ENCODE measurements around the gene TANC1. TPM values are rescaled to one million over a fixed set of nuclear protein-coding genes. Genes with fewer than 3 reads are reported as not detected.
A peak's percentile ranks its signal among the peaks of the same experiment; 100 is the strongest.

TANC1 gene
- total RNA-seq (under 1 TPM; 0.35 to 0.50 TPM), polyA plus RNA-seq (under 1 TPM in 1 of 2 donors, not detected in 1; 0.79 TPM)

DNA sequence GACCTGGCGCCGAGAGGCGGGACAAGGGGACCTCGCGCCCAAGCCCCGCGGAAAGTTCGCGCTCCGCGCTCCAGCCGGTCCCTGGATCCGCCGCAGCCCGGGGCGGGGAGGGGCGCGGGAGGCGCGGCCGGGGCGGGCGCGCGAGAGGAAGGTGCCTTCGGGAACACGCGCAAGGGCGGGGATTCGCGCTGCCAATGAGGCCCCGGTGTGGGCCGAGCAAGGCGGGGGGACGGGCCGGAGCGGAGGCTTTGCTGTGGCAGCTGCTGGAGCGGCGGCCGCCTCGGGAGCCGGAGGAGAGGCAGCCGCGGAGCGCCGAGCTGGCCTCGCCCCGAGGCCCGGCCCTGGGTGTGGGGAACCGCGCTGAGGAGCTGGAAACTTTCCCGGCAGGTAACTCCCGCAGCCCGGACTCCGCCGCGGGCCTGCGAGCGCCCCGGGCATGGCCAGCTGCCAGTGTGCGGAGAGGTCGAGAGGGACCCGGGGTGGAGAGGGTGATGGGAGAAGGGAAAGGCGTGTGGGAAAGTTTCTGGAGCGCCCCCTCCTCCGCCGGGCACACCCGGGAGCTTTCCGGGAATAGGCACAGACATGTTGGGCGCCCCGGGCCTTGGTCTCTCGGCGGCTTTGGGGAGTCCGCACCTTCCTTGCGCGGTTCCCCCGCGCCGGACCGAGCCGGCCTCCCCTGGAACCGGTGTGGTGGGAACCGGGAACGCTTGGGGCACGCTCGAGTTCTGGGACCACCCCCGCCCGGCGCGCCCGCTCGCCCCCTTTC, at the start of gene TANC1:
Gene TANC1, plus strand, starts transcription at position 245 of the 766 bp plus-strand sequence. CDS start 97,271 bp downstream, outside the sequence.
- intact Hi-C loops (cut with micrococcal nuclease), result loop anchor here (10.0 kb wide), 1 partner anchor 126 kb away; no protein-coding TSS in a partner anchor
- POLR2A ChIA-PET (ENCODE audit: partially characterized antibody), result no interaction called here

DNA sequence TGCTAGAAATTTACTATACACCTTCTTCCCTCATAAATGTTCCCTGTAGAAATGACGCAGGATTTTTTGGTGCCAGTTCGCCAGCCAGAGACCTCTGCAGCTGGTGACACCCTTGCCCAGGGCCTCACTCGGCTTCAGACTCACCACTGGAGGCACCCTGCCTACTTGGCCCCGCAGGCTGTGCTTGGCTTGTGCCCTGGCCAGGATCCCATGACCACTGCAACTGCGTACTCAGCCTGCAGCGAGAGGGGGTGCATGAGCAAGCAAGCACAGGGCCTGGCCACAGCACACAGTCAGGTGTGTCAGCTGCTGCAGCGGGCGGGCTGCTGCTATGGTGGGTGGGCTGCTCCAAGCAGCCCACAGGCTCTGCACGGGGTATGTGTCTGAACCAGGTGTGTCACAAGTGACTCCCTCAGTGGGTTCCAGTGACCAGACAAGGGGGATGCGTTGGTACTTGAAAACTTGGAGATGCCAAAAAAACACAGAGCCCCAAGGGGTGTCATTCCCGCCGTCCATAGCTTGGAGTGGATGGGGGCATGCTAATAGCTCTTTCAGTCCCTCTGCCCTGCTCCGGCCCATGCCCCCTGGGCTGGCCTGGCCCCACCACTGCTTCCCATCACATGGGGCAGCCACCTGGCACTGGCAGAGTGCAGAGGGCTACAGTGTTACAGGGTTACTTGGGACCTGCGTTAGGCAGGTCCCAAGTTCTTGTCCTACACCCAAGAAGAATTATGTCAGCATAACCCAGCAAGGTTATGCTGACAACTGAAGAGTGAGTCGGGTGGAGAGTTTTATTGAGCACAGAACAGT, 46.6 kb upstream of the TANC1 start:
- H3K36me3 Mint-ChIP-seq, result no peaks in the 10 kb centered on the region
- Histone ChIP-seq H3K27me3 (ENCODE audit: insufficient read depth, low read length) (no peaks in the 10 kb centered on the region), H3K9me3 (ENCODE audit: control insufficient read depth in 1 of 2, low read length in 2 of 2) (no peaks in the 10 kb centered on the region), H3K4me1 (ENCODE audit: insufficient read depth, low read length) (no peaks in the 10 kb centered on the region), H3K36me3 (ENCODE audit: insufficient read depth, low read length) (no peaks in the 10 kb centered on the region), H3K4me3 (ENCODE audit: low read length in 2 of 2) (no peak overlapping the region), H3K27ac (ENCODE audit: low read depth, low read length) (no peak overlapping the region)
- no peak overlapping the region for H3K27ac Mint-ChIP-seq
- no peak overlapping the region for H3K4me3 Mint-ChIP-seq
- CTCF ChIA-PET (ENCODE audit: partially characterized antibody), result no interaction called here
- no peaks in the 10 kb centered on the region for H3K9me3 Mint-ChIP-seq
- no peaks in the 10 kb centered on the region for H3K4me1 Mint-ChIP-seq
- DNase-seq, result no peak
- intact Hi-C loops (cut with micrococcal nuclease), result no loop called here
- H3K27me3 Mint-ChIP-seq, result peaks cover 2 to 6% of the 10 kb centered on the region in 2 donors
- POLR2A ChIA-PET (ENCODE audit: partially characterized antibody), result no interaction called here

More for the DNA sequence above, at the start of gene TANC1:
- no peaks in the 10 kb centered on the region for H3K36me3 Mint-ChIP-seq
- Histone ChIP-seq H3K4me1 (ENCODE audit: insufficient read depth, low read length) (peaks cover 7% of the 10 kb centered on the region), H3K9me3 (ENCODE audit: control insufficient read depth in 1 of 2, low read length in 2 of 2) (no peaks in the 10 kb centered on the region), H3K36me3 (ENCODE audit: insufficient read depth, low read length) (no peaks in the 10 kb centered on the region), H3K4me3 (ENCODE audit: low read length in 2 of 2) (peak within 1 kb of the TSS; percentile 17 to 35), H3K27ac (ENCODE audit: low read depth, low read length) (no peak within 1 kb of the TSS), H3K27me3 (ENCODE audit: insufficient read depth, low read length) (peaks cover 13% of the 10 kb centered on the region)
- H3K27me3 Mint-ChIP-seq, result peaks cover 32 to 35% of the 10 kb centered on the region in 2 donors
- H3K4me3 Mint-ChIP-seq, result peak within 1 kb of the TSS; percentile 70 to 87 (median 80)
- peak; percentile 25 to 44 (median 41) for DNase-seq
- H3K9me3 Mint-ChIP-seq, result no peaks in the 10 kb centered on the region
- peak within 1 kb of the TSS in 1 of 7 donors; percentile 10 for H3K27ac Mint-ChIP-seq
- H3K4me1 Mint-ChIP-seq, result peaks cover 7 to 19% (median 15%) of the 10 kb centered on the region in 4 donors
- CTCF ChIA-PET (ENCODE audit: partially characterized antibody), result no interaction called here

DNA sequence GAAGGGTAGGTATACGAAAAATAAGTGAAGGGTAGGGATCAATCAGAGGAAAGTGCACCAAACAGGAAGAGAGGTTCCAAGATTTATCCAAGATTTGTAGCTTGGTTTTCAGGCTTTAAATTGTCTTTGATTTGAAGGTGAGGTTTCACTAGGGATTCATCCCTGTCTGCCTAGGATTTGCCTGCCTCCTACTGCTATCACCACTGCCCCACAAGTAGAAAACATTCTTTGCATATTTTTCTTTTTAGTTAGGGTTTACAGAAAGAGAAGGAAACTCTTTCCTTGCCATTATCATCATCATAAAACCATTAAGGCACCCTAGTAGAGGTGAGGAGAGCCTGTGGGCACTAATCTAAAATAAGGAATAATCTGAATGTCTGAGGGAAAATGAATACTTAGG, 45.8 kb upstream of the TANC1 start:
- H3K27ac Mint-ChIP-seq, result no peak overlapping the region
- no peaks in the 10 kb centered on the region for H3K36me3 Mint-ChIP-seq
- peaks cover 2 to 6% of the 10 kb centered on the region in 2 donors for H3K27me3 Mint-ChIP-seq
- H3K4me1 ChIP-seq (ENCODE audit: insufficient read depth, low read length), result no peaks in the 10 kb centered on the region
- H3K27ac ChIP-seq (ENCODE audit: low read depth, low read length), result no peak overlapping the region
- DNase-seq, result no peak
- ChIA-PET CTCF (ENCODE audit: partially characterized antibody) (no interaction called here), POLR2A (ENCODE audit: partially characterized antibody) (no interaction called here)
- no peak overlapping the region for H3K4me3 Mint-ChIP-seq
- H3K27me3 ChIP-seq (ENCODE audit: insufficient read depth, low read length), result no peaks in the 10 kb centered on the region
- no peaks in the 10 kb centered on the region for H3K9me3 Mint-ChIP-seq
- H3K4me1 Mint-ChIP-seq, result no peaks in the 10 kb centered on the region
- no peak overlapping the region for H3K4me3 ChIP-seq (ENCODE audit: low read length in 2 of 2)
- H3K36me3 ChIP-seq (ENCODE audit: insufficient read depth, low read length), result no peaks in the 10 kb centered on the region
- no peaks in the 10 kb centered on the region for H3K9me3 ChIP-seq (ENCODE audit: control insufficient read depth in 1 of 2, low read length in 2 of 2)
- intact Hi-C loops (cut with micrococcal nuclease), result no loop called here

DNA sequence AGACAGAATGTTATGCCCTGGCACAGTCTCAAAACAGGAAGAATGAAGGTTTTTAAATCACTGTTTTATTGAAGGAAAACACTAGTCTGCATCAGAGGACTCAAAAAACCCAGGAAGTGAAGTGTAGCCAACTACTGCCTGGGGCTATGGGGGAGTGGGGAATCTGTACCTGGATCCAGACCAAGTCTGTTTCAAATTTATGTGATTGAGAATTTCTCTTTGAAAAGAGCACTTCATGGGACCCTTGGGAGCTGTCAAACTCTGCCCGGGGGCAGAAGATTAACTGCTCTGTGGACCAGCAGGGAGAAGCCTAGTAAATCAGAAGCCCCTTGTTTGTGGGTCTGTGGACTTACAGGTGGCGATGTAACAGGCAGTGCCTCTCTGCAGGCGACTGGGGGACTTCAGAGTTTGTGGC, 45.3 kb upstream of the TANC1 start:
- Histone ChIP-seq H3K36me3 (ENCODE audit: insufficient read depth, low read length) (no peaks in the 10 kb centered on the region), H3K27ac (ENCODE audit: low read depth, low read length) (no peak overlapping the region), H3K9me3 (ENCODE audit: control insufficient read depth in 1 of 2, low read length in 2 of 2) (no peaks in the 10 kb centered on the region), H3K4me3 (ENCODE audit: low read length in 2 of 2) (no peak overlapping the region), H3K4me1 (ENCODE audit: insufficient read depth, low read length) (no peaks in the 10 kb centered on the region), H3K27me3 (ENCODE audit: insufficient read depth, low read length) (no peaks in the 10 kb centered on the region)
- intact Hi-C loops (cut with micrococcal nuclease), result no loop called here
- Mint-ChIP-seq H3K27ac (no peak overlapping the region), H3K9me3 (no peaks in the 10 kb centered on the region), H3K4me1 (no peaks in the 10 kb centered on the region), H3K27me3 (peaks cover 2 to 6% of the 10 kb centered on the region in 2 donors), H3K36me3 (no peaks in the 10 kb centered on the region), H3K4me3 (no peak overlapping the region)
- ChIA-PET CTCF (ENCODE audit: partially characterized antibody) (no interaction called here), POLR2A (ENCODE audit: partially characterized antibody) (no interaction called here)
- DNase-seq, result no peak

DNA sequence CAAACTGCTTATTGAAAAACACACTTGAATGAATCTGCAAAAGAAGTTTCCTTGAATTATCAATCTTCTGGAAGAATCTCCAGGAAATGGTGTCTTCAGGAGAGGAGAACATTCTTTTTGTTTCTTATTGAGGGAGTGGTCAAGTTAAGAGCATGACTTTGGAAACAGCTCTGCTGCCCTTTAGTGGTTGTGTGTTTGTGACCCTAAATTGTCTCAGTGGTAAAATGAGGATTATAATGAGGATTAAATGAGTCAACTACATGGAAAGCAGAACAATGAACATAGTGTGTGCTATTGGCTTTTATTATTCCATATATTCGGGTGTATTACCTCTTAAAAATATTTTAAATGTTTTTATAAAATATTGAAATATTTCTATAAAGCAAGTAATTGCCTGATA, 44.8 kb upstream of the TANC1 start:
- Histone ChIP-seq H3K9me3 (ENCODE audit: control insufficient read depth in 1 of 2, low read length in 2 of 2) (no peaks in the 10 kb centered on the region), H3K27ac (ENCODE audit: low read depth, low read length) (no peak overlapping the region), H3K4me1 (ENCODE audit: insufficient read depth, low read length) (no peaks in the 10 kb centered on the region), H3K36me3 (ENCODE audit: insufficient read depth, low read length) (no peaks in the 10 kb centered on the region), H3K4me3 (ENCODE audit: low read length in 2 of 2) (no peak overlapping the region), H3K27me3 (ENCODE audit: insufficient read depth, low read length) (no peaks in the 10 kb centered on the region)
- POLR2A ChIA-PET (ENCODE audit: partially characterized antibody), result no interaction called here
- CTCF ChIA-PET (ENCODE audit: partially characterized antibody), result no interaction called here
- Mint-ChIP-seq H3K9me3 (peaks cover 0 to 1% (median 0%) of the 10 kb centered on the region in 8 donors), H3K36me3 (no peaks in the 10 kb centered on the region), H3K4me1 (no peaks in the 10 kb centered on the region), H3K27me3 (peaks cover 2 to 6% of the 10 kb centered on the region in 2 donors), H3K4me3 (no peak overlapping the region), H3K27ac (no peak overlapping the region)
- intact Hi-C loops (cut with micrococcal nuclease), result no loop called here
- DNase-seq, result no peak

DNA sequence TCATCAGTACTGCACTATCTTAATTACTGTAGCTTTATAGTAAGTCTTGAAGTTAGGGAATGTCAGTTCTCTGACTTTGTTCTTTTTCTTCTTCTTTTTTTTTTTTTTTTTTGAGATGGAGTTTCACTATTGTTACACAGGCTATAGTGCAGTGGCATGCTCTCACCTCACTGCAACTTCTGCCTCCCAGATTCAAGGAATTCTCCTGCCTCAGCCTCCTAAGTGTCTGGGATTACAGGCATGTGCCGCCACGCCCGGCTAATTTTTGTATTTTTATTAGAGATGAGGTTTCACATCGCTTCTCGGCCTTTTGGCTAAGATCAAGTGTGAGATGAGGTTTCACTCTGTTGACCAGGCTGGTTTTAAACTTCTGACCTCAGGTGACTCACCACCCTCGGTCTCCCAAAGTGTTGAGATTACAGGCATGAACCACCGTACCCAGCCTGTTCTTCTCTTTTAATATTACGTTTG, 41.9 kb upstream of the TANC1 start:
- ChIA-PET CTCF (ENCODE audit: partially characterized antibody) (no interaction called here), POLR2A (ENCODE audit: partially characterized antibody) (no interaction called here)
- intact Hi-C loops (cut with micrococcal nuclease), result no loop called here
- Histone ChIP-seq H3K9me3 (ENCODE audit: control insufficient read depth in 1 of 2, low read length in 2 of 2) (no peaks in the 10 kb centered on the region), H3K27ac (ENCODE audit: low read depth, low read length) (no peak overlapping the region), H3K4me1 (ENCODE audit: insufficient read depth, low read length) (no peaks in the 10 kb centered on the region), H3K36me3 (ENCODE audit: insufficient read depth, low read length) (no peaks in the 10 kb centered on the region), H3K27me3 (ENCODE audit: insufficient read depth, low read length) (no peaks in the 10 kb centered on the region), H3K4me3 (ENCODE audit: low read length in 2 of 2) (no peak overlapping the region)
- Mint-ChIP-seq H3K4me3 (no peak overlapping the region), H3K9me3 (peaks cover 0 to 14% (median 6%) of the 10 kb centered on the region in 8 donors), H3K4me1 (no peaks in the 10 kb centered on the region), H3K36me3 (peaks cover 0 to 4% of the 10 kb centered on the region in 2 donors), H3K27ac (no peak overlapping the region), H3K27me3 (peaks cover 4 to 6% of the 10 kb centered on the region in 2 donors)
- DNase-seq, result no peak

DNA sequence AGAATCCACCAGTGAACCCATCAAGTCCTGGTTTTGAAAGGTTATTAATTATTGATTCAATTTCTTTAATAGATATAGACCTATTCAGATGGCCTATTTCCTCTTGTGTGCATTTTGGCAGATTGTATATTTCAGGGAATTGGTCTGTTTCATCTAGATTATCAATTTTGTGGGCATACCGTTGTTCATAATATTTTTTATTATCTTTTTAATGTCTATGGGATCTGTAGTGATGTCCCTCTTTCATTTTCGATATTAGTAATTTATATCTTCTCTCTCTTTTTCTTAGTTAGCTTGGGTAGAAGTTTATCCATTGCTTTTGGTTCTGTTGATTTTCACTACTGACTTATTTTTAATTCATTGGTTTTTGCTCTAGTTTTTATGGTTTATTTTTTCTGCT, 39.9 kb upstream of the TANC1 start:
- Histone ChIP-seq H3K4me3 (ENCODE audit: low read length in 2 of 2) (no peak overlapping the region), H3K27ac (ENCODE audit: low read depth, low read length) (no peak overlapping the region), H3K27me3 (ENCODE audit: insufficient read depth, low read length) (no peaks in the 10 kb centered on the region), H3K36me3 (ENCODE audit: insufficient read depth, low read length) (no peaks in the 10 kb centered on the region), H3K9me3 (ENCODE audit: control insufficient read depth in 1 of 2, low read length in 2 of 2) (no peaks in the 10 kb centered on the region), H3K4me1 (ENCODE audit: insufficient read depth, low read length) (no peaks in the 10 kb centered on the region)
- Mint-ChIP-seq H3K9me3 (peaks cover 0 to 14% (median 6%) of the 10 kb centered on the region in 8 donors), H3K36me3 (peaks cover 0 to 4% of the 10 kb centered on the region in 2 donors), H3K27ac (no peak overlapping the region), H3K4me1 (no peaks in the 10 kb centered on the region), H3K27me3 (peaks cover 3 to 4% of the 10 kb centered on the region in 2 donors), H3K4me3 (no peak overlapping the region)
- POLR2A ChIA-PET (ENCODE audit: partially characterized antibody), result no interaction called here
- intact Hi-C loops (cut with micrococcal nuclease), result no loop called here
- CTCF ChIA-PET (ENCODE audit: partially characterized antibody), result interaction anchor here (1.0 kb wide), 1 partner anchor 30 kb away, joined by 3 read pairs; no protein-coding TSS in a partner anchor
- no peak for DNase-seq

Data from CD4-positive, alpha-beta memory T cell (primary cell).